Measurements from ENCODE around the gene ANKS6.

The ANKS6 gene

GRCh38 chr9:98702835-98703380 lies 93.4 kb downstream of the ANKS6 start:
- no peak for TF ChIP-seq CTCF (IDR thresholded peaks at IDR 0.05; ENCODE audit: control insufficient read depth, insufficient read depth, low read depth, low read length, missing control alignments)
- DNase-seq (ENCODE audit: low read depth): no peak
- H3K4me3 ChIP-seq (ENCODE audit: control insufficient read depth, low read depth, low read length): no peak overlapping the region

- H3K4me3 ChIP-seq (ENCODE audit: control insufficient read depth, low read depth, low read length): no peak overlapping the region
- no peak for TF ChIP-seq CTCF (IDR thresholded peaks at IDR 0.05; ENCODE audit: control insufficient read depth, insufficient read depth, low read depth, low read length, missing control alignments)
- no peak for DNase-seq (ENCODE audit: low read depth)
Measured at GRCh38 chr9:98702340-98702739, 94.0 kb downstream of the ANKS6 start.

GRCh38 chr9:98701576-98701975 lies 94.8 kb downstream of the ANKS6 start:
- H3K4me3 ChIP-seq (ENCODE audit: control insufficient read depth, low read depth, low read length): no peak overlapping the region
- no peak for TF ChIP-seq CTCF (IDR thresholded peaks at IDR 0.05; ENCODE audit: control insufficient read depth, insufficient read depth, low read depth, low read length, missing control alignments)
- DNase-seq (ENCODE audit: low read depth): no peak

GRCh38 chr9:98700801-98701200 lies 95.6 kb downstream of the ANKS6 start:
- H3K4me3 ChIP-seq (ENCODE audit: control insufficient read depth, low read depth, low read length): no peak overlapping the region
- no peak for DNase-seq (ENCODE audit: low read depth)
- no peak for TF ChIP-seq CTCF (IDR thresholded peaks at IDR 0.05; ENCODE audit: control insufficient read depth, insufficient read depth, low read depth, low read length, missing control alignments)

GRCh38 chr9:98698856-98699255 lies 97.5 kb downstream of the ANKS6 start:
- H3K4me3 ChIP-seq (ENCODE audit: control insufficient read depth, low read depth, low read length): no peak overlapping the region
- no peak for TF ChIP-seq CTCF (IDR thresholded peaks at IDR 0.05; ENCODE audit: control insufficient read depth, insufficient read depth, low read depth, low read length, missing control alignments)
- no peak for DNase-seq (ENCODE audit: low read depth)

GRCh38 chr9:98694943-98695342 lies 101.4 kb downstream of the ANKS6 start:
- DNase-seq (ENCODE audit: low read depth): no peak
- no peak for TF ChIP-seq CTCF (IDR thresholded peaks at IDR 0.05; ENCODE audit: control insufficient read depth, insufficient read depth, low read depth, low read length, missing control alignments)
- no peak overlapping the region for H3K4me3 ChIP-seq (ENCODE audit: control insufficient read depth, low read depth, low read length)

GRCh38 chr9:98692392-98692791 lies 104.0 kb downstream of the ANKS6 start:
- DNase-seq (ENCODE audit: low read depth): no peak
- H3K4me3 ChIP-seq (ENCODE audit: control insufficient read depth, low read depth, low read length): no peak overlapping the region
- no peak for TF ChIP-seq CTCF (IDR thresholded peaks at IDR 0.05; ENCODE audit: control insufficient read depth, insufficient read depth, low read depth, low read length, missing control alignments)

Data from AG09309 (cell line).